ENCODE measurements around the gene F13A1. TPM values are rescaled to one million over a fixed set of nuclear protein-coding genes. Genes with fewer than 3 reads are reported as not detected.

The F13A1 gene
- total and polyA plus RNA-seq, 2 donors (not counting 3 experiments of a cell fraction or from before 2014, with no cell fraction given): not detected

DNA sequence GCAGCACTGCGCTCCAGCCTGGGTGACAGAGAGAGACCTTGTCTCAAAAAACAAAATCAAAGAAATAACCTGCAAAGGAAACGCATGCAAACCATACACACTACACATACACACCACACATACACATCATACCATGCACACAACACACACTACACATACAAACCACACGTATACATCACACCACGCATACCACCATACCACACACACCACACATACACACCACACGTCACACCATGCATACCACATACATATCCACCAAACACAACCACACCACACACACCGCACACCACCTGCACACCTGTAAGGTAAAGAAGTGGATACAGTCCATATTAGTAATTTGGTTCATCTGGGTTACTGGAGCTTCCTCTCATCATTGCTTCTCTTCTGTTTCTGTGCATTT lies 32.3 kb upstream of the F13A1 start:
- no peak for DNase-seq (ENCODE audit: low read depth, low spot score)

More for the DNA sequence above, 32.3 kb upstream of the F13A1 start:
- Histone ChIP-seq H3K79me2 (ENCODE audit: control insufficient read depth, insufficient read depth, low read length) (no peaks in the 10 kb centered on the region), H3K36me3 (ENCODE audit: control insufficient read depth in 2 of 2, extremely low read depth in 1 of 2, insufficient read depth in 2 of 2, low read length in 2 of 2) (no peaks in the 10 kb centered on the region), H3K9ac (replicated peaks; ENCODE audit: extremely low read depth, insufficient read depth, low read length) (no peak overlapping the region), H3K4me2 (ENCODE audit: insufficient read depth, low read length) (no peak overlapping the region), H3K27me3 (ENCODE audit: control insufficient read depth in 2 of 2, insufficient read depth in 2 of 2, low read length in 2 of 2) (no peaks in the 10 kb centered on the region), H3K4me3 (replicated peaks in 1 of 3; ENCODE audit: insufficient read depth in 1 of 3, low read depth in 1 of 3, low read length in 3 of 3) (no peak overlapping the region), H4K20me1 (replicated peaks; ENCODE audit: control insufficient read depth, extremely low read depth, insufficient read depth, low read length) (no peaks in the 10 kb centered on the region), H3K9me1 (replicated peaks; ENCODE audit: control insufficient read depth, extremely low read depth, insufficient read depth, low read length) (no peaks in the 10 kb centered on the region), H3K27ac (ENCODE audit: insufficient read depth, low read depth, low read length) (no peak overlapping the region), H3K9me3 (replicated peaks; ENCODE audit: control insufficient read depth, insufficient read depth, low read length) (no peaks in the 10 kb centered on the region), H2AFZ (ENCODE audit: low read depth, low read length) (no peak overlapping the region), H3K4me1 (ENCODE audit: control insufficient read depth, extremely low read depth, insufficient read depth, low read length) (no peaks in the 10 kb centered on the region)
- ChIA-PET CTCF (no interaction called here), POLR2A (no interaction called here)
- intact Hi-C loops (cut with micrococcal nuclease) (no loop called here), dilution Hi-C loops (cut with MboI; ENCODE audit: extremely low pct_ligation_motif_present, low sequenced_read_pairs) (no loop called here)
- no TSS peak for BruUV-seq (replicated peaks)
- TF ChIP-seq EZH2 (IDR thresholded peaks at IDR 0.05; ENCODE audit: borderline replicate concordance, low read depth, low read length, severe bottlenecking) (no peak), POLR2AphosphoS5 (IDR thresholded peaks at IDR 0.05; ENCODE audit: insufficient read depth, low read depth, low read length) (no peak), MYC (IDR thresholded peaks at IDR 0.05; ENCODE audit: low read depth, low read length) (no peak), GATA2 (IDR thresholded peaks at IDR 0.05; ENCODE audit: insufficient read depth, insufficient read length, low read depth, low read length) (no peak), FOS (IDR thresholded peaks at IDR 0.05; ENCODE audit: borderline replicate concordance, insufficient read depth, low read length) (no peak), JUN (IDR thresholded peaks at IDR 0.05; ENCODE audit: borderline replicate concordance, insufficient read depth, insufficient read length, low read depth) (no peak), POLR2A (IDR thresholded peaks at IDR 0.05; ENCODE audit: low read depth, low read length) (no peak)
- TF ChIP-seq, protein P1, sequence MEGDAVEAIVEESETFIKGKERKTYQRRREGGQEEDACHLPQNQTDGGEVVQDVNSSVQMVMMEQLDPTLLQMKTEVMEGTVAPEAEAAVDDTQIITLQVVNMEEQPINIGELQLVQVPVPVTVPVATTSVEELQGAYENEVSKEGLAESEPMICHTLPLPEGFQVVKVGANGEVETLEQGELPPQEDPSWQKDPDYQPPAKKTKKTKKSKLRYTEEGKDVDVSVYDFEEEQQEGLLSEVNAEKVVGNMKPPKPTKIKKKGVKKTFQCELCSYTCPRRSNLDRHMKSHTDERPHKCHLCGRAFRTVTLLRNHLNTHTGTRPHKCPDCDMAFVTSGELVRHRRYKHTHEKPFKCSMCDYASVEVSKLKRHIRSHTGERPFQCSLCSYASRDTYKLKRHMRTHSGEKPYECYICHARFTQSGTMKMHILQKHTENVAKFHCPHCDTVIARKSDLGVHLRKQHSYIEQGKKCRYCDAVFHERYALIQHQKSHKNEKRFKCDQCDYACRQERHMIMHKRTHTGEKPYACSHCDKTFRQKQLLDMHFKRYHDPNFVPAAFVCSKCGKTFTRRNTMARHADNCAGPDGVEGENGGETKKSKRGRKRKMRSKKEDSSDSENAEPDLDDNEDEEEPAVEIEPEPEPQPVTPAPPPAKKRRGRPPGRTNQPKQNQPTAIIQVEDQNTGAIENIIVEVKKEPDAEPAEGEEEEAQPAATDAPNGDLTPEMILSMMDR (IDR thresholded peaks at IDR 0.05; ENCODE audit: extremely low read depth in 1 of 2, insufficient read depth in 1 of 2, low read depth in 1 of 2, low read length in 2 of 2): no peak
- TF ChIP-seq, protein P2, sequence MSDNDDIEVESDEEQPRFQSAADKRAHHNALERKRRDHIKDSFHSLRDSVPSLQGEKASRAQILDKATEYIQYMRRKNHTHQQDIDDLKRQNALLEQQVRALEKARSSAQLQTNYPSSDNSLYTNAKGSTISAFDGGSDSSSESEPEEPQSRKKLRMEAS (IDR thresholded peaks at IDR 0.05; ENCODE audit: insufficient read depth, insufficient read length): no peak
- no peak for FAIRE-seq
